ENCODE measurements around the gene BID.
A peak's percentile ranks its signal among the peaks of the same experiment; 100 is the strongest.

BID gene

DNA sequence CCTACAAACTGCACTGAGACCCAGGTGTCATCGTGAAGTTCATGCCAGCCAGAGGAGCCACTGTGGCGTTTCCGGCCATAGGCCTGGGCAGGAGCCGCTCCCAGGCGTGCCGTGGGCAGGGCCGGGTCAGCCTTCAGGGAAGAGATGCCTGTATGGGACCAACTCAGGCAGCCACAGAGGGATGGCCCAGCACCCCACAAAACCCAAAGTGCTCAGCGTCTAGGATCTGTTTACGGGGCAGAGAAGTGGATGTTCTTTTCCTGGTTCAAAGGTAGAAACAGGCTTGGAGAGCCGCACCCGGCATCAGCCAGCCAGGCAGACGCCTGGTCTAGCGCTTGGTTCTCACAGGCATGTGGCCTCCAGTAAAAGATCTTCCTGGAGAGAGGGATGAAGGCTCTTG lies 8.4 kb upstream of the BID start:
- no peak for DNase-seq

DNA sequence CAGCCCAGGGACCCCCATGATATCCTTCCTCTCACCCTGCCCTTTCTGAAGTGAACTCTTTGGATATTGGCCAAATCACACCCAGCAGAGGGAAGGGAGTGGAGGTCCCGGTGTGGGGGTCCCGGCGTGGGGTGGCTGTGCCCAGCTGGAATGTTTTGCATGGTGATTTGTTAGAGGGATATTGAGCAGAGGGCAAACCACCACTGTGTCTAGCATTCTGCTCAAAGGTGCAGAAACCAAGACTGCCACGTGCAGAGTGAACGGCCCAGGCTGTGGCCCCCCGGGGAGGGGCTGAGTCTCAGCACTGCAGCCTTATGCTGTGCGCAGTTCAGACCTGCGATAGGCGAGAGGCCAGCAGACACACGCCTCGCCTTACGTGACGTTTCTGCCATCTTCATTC lies 7.9 kb upstream of the BID start:
- no peak for DNase-seq

DNA sequence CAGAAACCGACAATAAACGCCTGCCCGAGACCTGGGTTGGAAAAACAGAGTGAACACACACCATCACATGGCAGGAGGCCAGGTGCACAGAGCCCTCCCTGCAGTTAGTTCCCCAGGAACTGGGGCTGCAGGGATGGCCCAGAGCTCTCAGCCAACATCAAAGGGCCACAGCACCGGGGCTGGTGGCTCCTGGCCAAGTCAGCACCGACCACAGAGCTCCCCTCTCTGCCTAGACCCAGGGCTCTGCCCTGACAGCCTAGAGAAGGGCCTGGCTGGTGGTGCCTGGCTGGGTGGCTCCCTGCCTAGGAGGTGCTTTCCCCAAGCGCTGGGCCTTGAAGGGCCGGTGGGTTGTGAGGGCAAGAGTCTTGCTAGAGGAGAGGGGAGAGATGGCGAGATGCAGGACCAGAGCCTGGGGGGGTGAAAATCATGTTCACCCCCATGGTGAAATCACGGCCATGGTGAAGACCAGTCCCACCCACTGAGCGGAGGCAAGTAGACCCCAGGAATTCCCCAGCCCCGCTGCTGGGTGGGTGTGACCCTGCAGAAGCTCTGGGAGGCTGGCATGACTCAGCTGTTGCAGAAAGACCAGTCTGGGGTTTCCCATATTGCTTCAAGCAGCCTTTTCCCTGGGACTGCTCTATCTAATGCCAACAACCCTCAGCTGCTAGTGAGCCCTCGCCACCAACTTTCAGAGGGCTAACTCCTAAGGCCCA lies 7.2 kb upstream of the BID start:
- DNase-seq = peak; percentile 7 to 18

DNA sequence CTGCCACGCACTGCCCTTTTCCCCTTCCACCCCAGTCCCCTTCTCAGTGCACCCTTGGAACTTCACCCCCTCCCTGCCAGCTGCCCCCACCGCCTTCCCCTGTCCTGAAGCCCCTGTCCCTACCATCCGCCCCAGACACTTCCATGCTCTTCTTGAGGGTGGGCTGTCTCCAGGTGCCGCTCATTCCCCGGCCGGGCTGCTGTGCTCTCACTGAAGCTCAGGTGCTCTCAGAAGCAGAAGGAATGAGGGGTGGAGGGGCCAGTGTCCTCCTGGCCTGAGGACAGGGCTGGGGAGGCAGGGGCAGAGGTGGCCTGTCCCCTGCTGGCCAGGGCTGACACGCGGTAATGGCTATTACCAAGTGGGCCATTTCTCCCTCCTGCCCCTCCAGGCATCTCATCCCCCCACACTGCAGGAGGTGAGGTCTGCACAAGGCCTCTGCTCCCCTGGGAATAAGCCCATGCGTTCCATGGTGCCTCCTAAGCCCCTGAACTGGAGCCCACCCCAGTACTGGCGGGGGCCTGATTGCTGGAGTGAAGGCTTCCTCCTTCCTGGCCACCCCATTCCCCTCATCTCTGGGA lies 6.6 kb upstream of the BID start:
- no peak for DNase-seq

DNA sequence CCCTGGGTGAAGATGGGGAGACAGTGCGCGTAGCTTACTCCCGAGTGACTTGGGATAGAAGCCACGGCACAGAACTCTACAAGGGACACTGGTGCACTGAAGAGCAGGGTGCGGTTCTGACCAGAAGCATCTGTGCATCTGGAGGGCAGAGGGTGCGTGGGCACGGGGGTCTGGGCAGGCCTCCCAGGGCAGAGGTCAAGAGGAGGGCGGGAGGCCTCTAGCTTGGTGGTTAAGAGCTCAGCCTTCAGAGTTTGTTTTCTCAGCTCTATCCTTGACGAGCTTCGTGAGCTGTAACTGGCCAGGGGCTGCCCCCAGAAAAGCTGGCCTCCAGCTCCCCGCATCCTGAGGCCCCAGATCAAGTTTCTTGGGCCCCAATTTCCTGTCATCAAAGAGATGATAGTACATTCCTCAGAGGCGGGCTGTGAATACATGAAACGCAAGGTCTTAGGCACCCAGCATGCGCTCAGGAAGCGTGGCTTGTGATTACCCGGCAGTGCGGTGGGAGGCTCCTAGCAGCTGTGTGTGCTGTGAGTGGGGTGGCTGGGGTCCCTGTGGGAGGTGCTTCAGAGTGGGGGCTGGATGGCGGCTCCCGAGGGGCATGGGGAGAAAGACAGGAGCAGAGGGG lies 6.0 kb upstream of the BID start:
- no peak for DNase-seq

DNA sequence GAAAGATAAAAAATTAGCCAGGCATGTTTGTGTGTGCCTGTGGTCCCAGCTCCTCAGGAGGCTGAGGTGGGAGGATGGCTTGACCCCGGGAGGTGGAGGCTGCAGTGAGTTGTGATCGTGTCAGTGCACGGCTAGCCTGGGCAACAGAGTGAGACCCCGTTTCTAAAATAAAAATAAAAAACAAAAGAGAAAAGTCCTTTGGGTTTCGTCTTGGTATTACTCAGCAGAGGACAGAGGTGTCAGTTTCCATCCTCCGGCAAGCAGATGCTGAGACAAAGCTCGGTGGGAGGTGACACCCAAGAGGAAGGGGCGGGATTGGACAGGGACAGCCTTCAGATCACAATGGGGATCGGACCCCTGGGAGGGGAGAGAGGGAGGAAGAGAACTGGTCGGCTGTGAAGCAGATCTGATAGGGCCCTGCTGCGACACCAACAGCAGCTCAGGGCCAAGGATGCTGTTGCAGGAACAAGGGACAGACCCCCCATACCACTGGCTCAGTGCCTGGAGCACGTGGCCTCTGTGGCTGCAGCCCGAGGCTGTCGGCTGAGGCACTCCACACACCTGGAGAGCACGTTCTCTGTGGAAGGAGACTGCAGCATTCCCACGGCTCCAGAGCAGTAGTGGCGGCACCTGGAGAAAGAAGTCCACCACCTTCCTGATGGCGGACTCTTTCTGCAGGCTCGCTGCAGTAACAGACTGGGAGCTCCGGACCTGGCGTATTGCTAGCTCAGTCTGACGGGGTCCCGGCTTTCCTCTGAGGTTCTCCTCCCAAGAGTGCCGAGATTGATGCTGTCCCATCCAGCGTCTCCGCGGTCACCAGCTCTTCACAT lies 5.2 kb upstream of the BID start:
- no peak for DNase-seq

DNA sequence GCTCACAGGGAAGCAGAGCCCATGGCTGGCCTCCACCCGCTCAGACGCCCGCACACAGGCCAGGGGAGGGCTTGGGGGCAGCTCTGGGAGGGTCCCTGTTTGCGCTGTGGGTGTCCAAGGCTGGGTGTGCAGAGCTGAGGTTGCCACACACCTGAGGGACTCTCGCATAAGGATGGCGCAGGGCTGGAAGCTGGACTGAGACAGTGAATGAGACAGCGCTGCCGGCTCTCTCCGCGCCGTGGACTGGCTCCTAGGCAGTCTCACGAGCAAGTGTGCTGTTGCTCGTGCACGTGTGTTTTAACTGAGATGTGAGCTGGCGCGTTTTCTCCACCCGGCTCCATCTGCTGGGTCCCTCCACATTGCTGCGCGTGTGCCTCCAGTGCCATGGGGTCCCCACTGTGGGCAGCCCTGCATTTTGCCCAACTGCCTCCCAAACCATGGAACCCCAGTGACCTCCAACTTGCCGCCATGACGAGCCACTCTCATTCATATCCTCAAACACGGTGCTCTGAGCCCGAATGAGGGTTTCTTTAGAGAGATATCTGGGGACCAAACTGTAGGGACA lies 4.2 kb upstream of the BID start:
- DNase-seq = no peak

DNA sequence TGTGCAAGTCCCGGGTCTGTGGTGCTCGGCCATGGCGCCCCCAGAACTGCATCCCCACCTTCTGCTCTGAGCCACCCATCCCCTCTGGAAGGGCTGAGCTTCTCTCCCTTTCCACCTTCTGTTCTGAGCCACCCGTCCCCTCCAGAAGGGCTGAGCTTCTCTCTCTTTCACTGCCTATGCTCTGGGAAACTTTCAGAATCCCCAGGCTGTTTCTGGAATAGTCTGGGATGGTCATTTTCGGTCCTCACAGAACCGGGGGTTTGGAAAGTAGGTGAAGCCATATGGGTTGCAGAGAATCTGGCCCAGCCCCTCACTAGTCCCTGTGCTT lies 3.4 kb upstream of the BID start:
- DNase-seq = no peak

DNA sequence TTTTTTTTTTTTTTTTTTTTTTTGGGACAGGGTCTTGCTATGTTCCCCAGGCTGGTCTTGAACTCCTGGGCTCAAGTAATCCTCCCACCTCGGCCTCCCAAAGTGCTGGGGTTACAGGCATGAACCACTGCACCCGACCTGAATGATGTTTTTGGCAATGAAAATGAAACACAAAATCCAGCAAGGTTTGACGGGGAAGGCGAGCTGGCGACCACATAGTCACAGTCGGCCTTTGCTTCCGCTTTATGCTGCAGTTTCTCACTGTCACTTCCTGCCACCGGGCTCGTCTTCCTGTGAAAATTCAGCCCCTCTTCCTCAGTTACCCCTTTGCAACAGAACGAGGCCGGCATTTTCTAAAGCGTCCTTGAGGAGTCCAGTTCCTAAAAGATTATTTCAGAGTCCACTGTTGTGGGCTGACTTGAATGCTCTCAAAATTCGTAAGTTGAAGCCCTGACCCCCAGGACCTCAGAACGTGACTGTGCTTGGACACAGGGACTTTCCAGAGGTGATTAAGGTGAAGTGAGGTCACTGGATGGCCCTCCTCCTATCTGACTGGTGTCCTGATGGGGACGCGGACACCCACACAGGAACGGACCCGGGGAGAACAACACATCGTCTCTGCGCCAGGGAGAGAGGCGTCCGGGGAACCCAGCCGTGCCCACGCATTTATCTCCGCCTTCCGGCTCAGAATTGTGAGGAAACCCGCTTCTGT lies 2.9 kb upstream of the BID start:
- DNase-seq = peak; percentile 79 to 84

DNA sequence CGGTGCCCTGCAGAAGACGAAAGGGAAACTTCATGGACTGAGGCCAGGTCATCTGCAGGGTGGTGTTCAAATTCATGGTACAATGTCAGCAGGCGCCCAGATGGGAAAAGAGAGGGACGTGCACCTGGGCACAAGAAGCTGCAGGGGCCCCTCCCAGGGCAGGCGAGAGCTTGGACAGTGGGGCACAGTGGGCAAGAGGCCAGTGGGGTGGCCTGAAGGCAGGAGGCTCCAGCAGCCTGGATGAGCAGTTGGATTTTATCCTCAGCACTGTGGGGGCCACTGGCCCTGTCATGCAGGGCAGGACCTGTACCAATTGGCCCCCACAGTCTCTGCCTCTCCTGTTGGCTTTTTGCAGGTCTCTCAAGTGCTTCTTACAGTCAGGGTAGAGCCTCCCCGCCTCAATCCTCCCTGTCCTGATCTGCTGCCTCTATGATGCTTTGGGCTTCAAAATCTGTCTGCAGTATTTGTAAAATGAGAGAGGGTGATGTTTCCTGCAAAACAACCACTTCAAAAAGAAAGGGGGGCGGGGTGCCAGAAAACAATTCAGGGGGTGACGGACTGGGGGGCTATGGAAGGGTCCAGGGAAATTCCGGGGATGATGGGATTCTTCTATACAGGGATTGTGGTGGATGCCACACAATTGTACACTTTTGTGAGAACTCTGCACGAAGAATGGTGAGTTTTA lies 1.7 kb upstream of the BID start:
- no peak for DNase-seq

DNA sequence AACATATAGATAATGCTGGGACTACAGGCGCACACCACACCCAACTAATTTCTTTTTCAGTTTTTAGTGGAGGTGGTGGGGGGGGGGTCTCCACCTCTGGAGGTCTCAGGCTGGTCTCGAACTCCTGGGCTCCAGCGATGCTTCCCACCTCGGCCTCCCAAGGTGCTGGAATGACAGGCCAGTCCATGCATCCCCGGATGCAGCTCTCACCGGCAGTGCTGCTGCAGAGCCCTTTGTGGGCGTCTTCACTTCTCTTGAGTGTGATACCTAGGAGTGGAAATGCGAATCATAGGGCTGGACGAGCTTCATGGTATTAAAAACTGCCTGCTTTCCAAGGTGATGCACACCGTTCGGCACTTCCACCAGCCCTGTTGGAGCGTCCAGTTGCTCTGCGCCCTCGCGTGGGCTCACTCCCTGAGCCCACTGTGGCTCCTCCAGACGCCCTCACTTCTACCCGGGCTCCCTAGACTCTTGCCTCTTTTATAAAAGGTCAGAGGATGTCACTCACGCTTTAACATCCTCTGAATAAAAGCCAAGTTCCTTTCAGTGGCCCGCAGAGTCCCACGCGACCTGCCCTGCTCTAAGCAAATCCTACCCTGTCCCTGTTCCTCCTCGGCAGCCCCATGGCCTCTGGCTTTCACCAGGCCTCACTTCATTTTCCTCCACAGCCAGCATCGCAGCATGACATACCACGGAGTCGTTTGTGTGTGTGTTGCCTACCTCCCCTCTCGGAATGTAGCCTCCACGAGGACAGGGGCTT lies 837 bp upstream of the BID start:
- DNase-seq = no peak

DNA sequence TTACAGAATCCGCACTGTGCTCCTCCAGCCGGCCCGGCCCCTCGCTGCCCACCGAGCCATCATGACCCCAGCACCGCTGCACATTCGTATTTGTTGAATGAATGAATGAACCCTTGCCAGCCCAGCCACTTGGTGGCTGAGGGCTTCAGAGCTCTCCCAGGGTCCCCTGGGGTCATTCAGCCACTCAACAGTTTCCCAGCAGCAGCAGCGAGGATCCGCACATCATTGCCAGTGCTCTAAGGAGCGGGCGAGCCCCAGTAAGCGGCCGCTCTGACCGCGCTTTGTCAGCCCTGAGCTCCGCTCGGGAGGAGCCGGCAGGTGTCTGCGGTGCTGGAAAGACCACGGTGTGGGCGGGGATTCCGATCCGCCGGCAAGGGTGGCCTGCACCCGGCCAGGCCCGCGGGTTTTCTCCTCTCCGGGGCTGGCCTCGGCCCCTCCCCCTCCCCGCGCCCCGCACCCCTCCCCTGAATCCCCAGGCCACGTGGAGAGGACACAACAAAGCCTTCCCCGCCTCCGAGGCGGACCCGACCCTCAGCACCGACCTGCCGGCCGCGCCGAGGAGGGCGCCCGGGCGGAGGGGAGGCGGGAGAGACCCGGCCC lies 563 bp downstream of the BID start:
- no peak for DNase-seq

DNA sequence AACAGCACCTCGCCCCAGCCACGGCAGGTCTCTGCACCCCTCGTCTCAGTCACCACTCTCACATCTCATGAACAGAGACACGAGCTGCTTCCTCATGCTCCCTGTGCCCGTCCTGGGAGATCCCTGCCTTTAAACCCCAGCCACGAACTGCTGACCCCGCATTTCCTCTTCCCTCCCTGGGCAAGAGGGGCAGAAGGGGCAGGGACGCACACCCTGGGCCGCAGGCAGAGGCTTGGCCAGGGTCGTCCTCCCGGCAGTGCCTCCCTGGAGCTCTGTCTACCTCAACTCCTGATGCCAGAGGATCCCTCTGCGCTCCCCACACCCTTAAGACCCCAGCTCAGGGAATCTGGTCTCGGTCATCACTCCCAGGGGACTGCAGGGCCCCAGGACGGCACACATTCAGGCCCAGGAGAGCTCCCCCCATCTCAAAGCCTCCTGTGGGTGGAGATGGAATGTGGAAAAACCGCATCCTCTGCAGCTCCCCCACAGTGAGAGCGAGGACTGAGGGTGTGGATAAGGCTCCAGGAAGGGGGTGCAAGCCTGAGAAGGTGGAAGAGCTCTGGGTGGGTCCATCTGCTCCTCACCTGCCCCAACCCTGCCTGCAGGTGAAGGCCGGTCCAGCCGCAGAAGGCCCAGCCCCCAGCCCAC lies 1.2 kb downstream of the BID start:
- no peak for DNase-seq

DNA sequence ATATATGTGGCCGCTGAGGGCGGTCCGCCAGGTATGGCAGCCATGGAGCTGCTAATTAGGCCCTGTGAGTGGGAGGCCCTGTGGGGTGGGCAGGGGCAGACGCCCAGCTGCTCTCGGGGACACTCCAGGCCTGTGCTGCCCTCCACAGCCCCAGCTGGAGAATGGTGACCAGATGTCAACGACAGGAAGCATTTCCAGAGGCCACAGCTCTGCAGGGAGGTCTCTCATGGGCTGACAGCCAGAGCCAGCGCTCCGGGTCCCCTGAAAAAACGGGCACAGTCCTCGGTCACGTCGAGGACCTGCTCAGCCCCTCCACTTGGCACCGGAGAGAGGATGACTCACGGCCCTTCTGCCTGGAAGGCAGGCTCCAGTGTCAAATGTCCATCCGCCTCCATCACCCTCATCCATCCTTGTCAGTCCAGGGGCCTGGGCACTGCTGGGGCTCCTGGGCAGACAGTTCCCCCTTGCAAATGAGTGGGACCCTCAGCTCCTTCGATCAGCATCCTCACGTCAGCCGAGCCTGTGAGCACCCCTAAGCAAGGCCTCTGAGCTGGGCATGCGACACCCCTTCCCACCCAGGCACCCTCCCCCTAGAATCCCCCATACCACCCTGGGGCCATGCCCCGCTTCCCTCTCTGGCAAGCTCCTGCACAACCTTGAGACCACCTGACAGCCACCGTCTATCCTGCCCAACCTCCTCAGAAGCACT lies 1.9 kb downstream of the BID start:
- no peak for DNase-seq

DNA sequence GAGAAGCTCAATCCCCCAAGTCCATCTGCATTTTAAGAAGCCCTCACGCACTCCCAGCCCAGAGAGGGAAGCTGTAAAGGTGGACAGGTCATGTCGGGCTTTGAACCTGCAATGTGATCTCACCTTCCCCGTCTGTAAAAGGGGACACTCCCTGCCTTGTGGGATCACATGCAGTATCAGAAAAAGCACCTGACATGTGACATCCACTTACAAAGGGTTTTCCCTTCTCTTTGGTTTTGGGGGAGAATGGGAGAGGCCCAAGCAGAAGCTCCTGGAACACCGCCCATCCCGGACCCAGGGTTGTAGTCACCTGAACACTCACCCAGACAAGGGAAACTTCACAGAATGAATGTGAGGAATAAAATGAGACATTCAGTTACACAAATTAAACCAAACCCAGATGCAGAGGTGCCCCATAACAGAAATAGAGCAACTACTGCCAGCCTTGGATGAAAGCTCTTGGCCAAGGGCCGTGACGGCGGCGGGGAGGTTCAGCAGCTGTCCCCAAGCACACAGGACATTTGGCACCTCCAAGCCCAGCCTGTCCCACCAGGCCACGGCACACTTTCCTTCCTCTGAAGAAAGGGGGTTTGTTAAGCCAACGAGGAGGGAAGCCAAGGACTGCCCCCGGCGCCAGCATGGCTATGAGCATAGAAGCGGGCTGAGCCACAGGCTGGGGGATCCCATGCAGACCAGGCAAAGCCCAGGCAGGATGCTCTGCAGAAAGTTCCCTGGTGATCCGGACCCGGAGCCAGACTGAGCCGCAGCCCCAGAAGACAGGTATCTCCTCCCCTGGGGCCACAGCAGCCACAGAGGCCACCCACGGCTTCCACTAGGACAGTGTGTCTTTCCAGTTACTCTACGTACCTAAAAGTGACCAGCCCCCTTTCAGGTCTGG lies 3.8 kb downstream of the BID start:
- no peak for DNase-seq

DNA sequence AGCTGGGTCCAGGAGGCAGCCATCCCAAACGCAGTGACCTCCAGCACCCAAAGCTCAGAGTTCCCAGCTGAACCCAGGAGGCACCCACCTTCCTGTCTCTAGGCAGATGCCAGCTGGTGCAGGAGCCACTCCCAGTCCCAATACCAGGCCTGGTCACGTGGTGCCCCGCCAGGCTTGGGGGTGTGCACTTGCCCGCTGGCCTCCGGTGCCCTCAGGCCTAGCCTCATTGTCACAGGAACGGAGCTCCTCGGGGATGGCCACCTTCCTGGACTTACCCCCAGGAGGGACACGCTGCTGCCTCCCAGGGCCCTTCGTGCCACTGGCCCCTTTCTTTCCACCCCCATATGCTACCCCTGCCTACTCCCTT lies 4.6 kb downstream of the BID start:
- DNase-seq = no peak

DNA sequence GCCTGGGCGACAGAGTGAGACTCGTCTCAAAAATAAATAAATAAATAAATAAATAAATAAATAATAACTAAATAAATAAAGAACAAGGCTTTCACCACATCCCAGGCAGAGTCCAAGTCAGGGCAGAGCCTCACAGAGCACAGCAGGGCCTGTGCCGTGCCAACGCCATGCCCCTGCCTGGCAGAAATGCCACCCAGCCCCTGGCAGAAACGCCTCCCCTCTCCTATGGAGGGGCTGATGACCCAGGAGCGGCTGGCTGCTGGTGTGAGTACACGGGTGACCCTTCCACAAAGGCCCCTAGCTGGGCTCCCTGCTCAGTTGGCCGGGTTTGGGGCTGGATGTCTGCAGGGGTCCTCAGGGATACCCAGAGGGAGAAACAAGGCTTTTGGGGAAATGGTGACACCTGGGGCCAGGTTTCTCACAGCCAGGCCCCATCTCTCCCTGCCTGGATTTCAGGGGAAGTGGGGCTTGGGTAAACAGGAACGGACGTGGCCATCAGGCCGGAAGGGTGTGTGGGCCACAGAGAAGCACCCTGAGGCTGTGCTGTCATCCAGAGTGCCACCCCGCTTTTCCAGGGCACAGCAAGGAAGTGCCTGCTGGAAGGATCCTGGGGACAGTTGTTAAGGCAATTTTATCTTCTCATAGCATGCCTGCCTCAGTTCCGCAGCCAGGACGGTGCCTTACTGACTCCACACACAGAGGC lies 5.1 kb downstream of the BID start:
- no peak for DNase-seq
